GM19438 (cell line): ENCODE measurements around the gene AFF2.

Experiments used
- ATAC-seq: cut with Tn5 transposase; IDR thresholded peaks from one replicate; pipeline ENCODE4 v1.9.1; 2021; ENCODE audit warnings: low read depth; ENCODE audit not compliant: unreplicated experiment

AFF2 gene

GRCh38 chrX:148577741-148578140, 77.3 kb downstream of the AFF2 start:
- no peak for ATAC-seq

GRCh38 chrX:148580016-148580415, 79.6 kb downstream of the AFF2 start:
- no peak for ATAC-seq

- no peak for ATAC-seq
These were observed 81.9 kb downstream of the AFF2 start for GRCh38 chrX:148582353-148582752.

GRCh38 chrX:148588649-148589310, 88.4 kb downstream of the AFF2 start:
- ATAC-seq = no peak

GRCh38 chrX:148592595-148592994, 92.2 kb downstream of the AFF2 start:
- ATAC-seq = no peak

- ATAC-seq = no peak
These were observed 92.7 kb downstream of the AFF2 start for GRCh38 chrX:148593146-148593545.

- ATAC-seq = no peak
These were observed 93.6 kb downstream of the AFF2 start for GRCh38 chrX:148593987-148594386.

GRCh38 chrX:148599404-148599803, 99.0 kb downstream of the AFF2 start:
- no peak for ATAC-seq

GRCh38 chrX:148600131-148600530, 99.7 kb downstream of the AFF2 start:
- ATAC-seq = no peak

- no peak for ATAC-seq
These were observed 100.2 kb downstream of the AFF2 start for GRCh38 chrX:148600581-148600980.

GRCh38 chrX:148601034-148601433, 100.6 kb downstream of the AFF2 start:
- no peak for ATAC-seq

- ATAC-seq = peak; percentile 64
These were observed 109.3 kb downstream of the AFF2 start for GRCh38 chrX:148609515-148610327.

GRCh38 chrX:148610328-148610698, 109.9 kb downstream of the AFF2 start:
- ATAC-seq = peak; percentile 56

- ATAC-seq = no peak
These were observed 111.6 kb downstream of the AFF2 start for GRCh38 chrX:148611993-148612392.

GRCh38 chrX:148612431-148612830, 112.0 kb downstream of the AFF2 start:
- ATAC-seq = no peak

GRCh38 chrX:148613636-148614035, 113.2 kb downstream of the AFF2 start:
- ATAC-seq = no peak

GRCh38 chrX:148615491-148615890, 115.1 kb downstream of the AFF2 start:
- no peak for ATAC-seq

GRCh38 chrX:148618470-148619445, 118.3 kb downstream of the AFF2 start:
- ATAC-seq = no peak

GRCh38 chrX:148620023-148620422, 119.6 kb downstream of the AFF2 start:
- no peak for ATAC-seq

GRCh38 chrX:148624951-148625474, 124.6 kb downstream of the AFF2 start:
- ATAC-seq = no peak

GRCh38 chrX:148628621-148629020, 128.2 kb downstream of the AFF2 start:
- no peak for ATAC-seq
